ENCODE results near the gene PRR15L. TPM values are rescaled to one million over a fixed set of nuclear protein-coding genes. Genes with fewer than 3 reads are reported as not detected.

PRR15L gene
- total RNA-seq, 1 donor from 2014 or later, result 47.4 TPM

GRCh38 chr17:47907932-47908562, 49.6 kb downstream of the PRR15L start:
- H3K4me1 ChIP-seq, result peaks cover 42% of the 10 kb centered on the region
- H3K9me3 ChIP-seq, result no peaks in the 10 kb centered on the region
- H3K27ac ChIP-seq, result peak overlapping the region; percentile 36
- H3K36me3 ChIP-seq, result no peaks in the 10 kb centered on the region
- no peaks in the 10 kb centered on the region for H3K27me3 ChIP-seq
- intact Hi-C loops (cut with DNase I), result no loop called here
- no peak overlapping the region for H3K4me3 ChIP-seq
- no peak for DNase-seq
- peak; percentile 72 for ATAC-seq
- no peak for TF ChIP-seq CTCF (IDR thresholded peaks at IDR 0.05)

GRCh38 chr17:47906443-47906842, 51.2 kb downstream of the PRR15L start:
- no peaks in the 10 kb centered on the region for H3K36me3 ChIP-seq
- no peak for TF ChIP-seq CTCF (IDR thresholded peaks at IDR 0.05)
- intact Hi-C loops (cut with DNase I), result no loop called here
- peak overlapping the region; percentile 83 for H3K27ac ChIP-seq
- peak; percentile 9 for ATAC-seq
- no peak for DNase-seq
- H3K27me3 ChIP-seq, result no peaks in the 10 kb centered on the region
- peaks cover 42% of the 10 kb centered on the region for H3K4me1 ChIP-seq
- H3K9me3 ChIP-seq, result no peaks in the 10 kb centered on the region
- H3K4me3 ChIP-seq, result no peak overlapping the region

GRCh38 chr17:47905221-47905733, 52.4 kb downstream of the PRR15L start:
- Histone ChIP-seq H3K4me1 (peaks cover 46% of the 10 kb centered on the region), H3K36me3 (no peaks in the 10 kb centered on the region), H3K27me3 (no peaks in the 10 kb centered on the region), H3K27ac (peak overlapping the region; percentile 83), H3K9me3 (no peaks in the 10 kb centered on the region), H3K4me3 (no peak overlapping the region)
- no peak for TF ChIP-seq CTCF (IDR thresholded peaks at IDR 0.05)
- intact Hi-C loops (cut with DNase I), result no loop called here
- ATAC-seq (peak; percentile 73), DNase-seq (no peak)

GRCh38 chr17:47902039-47902744, 55.5 kb downstream of the PRR15L start:
- TF ChIP-seq CTCF (IDR thresholded peaks at IDR 0.05), result no peak
- H3K4me1 ChIP-seq, result peaks cover 49% of the 10 kb centered on the region
- H3K36me3 ChIP-seq, result no peaks in the 10 kb centered on the region
- no peak overlapping the region for H3K27ac ChIP-seq
- intact Hi-C loops (cut with DNase I), result no loop called here
- DNase-seq (no peak), ATAC-seq (no peak)
- no peaks in the 10 kb centered on the region for H3K27me3 ChIP-seq
- no peak overlapping the region for H3K4me3 ChIP-seq
- no peaks in the 10 kb centered on the region for H3K9me3 ChIP-seq

Other genes with a start within 250 kb of the PRR15L start
- 3.9 TPM for gene TBX21, start 224.6 kb downstream of the PRR15L start, total RNA-seq
- 14.4 TPM for gene OSBPL7, start 136.1 kb downstream of the PRR15L start, total RNA-seq
- 29.2 TPM for gene MRPL10, start 126.3 kb downstream of the PRR15L start, total RNA-seq
- 1.1 TPM for gene LRRC46, start 126.2 kb downstream of the PRR15L start, total RNA-seq
- gene SCRN2, start 116.6 kb downstream of the PRR15L start, total RNA-seq, result 30.5 TPM
- gene SP6, start 106.7 kb downstream of the PRR15L start, total RNA-seq, result 8.5 TPM
- 16.9 TPM for gene SP2, start 61.6 kb downstream of the PRR15L start, total RNA-seq
- 29.4 TPM for gene PNPO, start 16.3 kb downstream of the PRR15L start, total RNA-seq
- 140 TPM for gene CDK5RAP3, start 13.2 kb upstream of the PRR15L start, total RNA-seq
- gene COPZ2, start 79.9 kb upstream of the PRR15L start, total RNA-seq, result 24.5 TPM
- 201 TPM for gene NFE2L1, start 90.5 kb upstream of the PRR15L start, total RNA-seq
- gene CBX1, start 143.6 kb upstream of the PRR15L start, total RNA-seq, result 34.0 TPM
- 20.8 TPM for gene SNX11, start 149.9 kb upstream of the PRR15L start, total RNA-seq